Liver (tissue), 9 donors: ENCODE results near the gene BCL2. TPM values are rescaled to one million over a fixed set of nuclear protein-coding genes. Genes with fewer than 3 reads are reported as not detected.

ENCODE experiments used
- DNase-seq: peaks from one replicate; pipeline ENCODE4 v3.0.0-alpha.2; 2017; ENCODE audit warnings: low spot score
- H3K27ac ChIP-seq, 2 donors: one replicate each; pipeline ENCODE4 v1.7.0; 2013; ENCODE audit warnings: inconsistent platforms in 2 of 2, low read length in 2 of 2, control low read depth in 1 of 2, low read depth in 1 of 2, mild to moderate bottlenecking in 1 of 2
- H3K27me3 ChIP-seq, 4 donors: one replicate each; pipeline versions ENCODE4 v1.6.1 to v1.7.0; 2013; ENCODE audit warnings: low read length in 3 of 4, inconsistent platforms in 1 of 4, mild to moderate bottlenecking in 1 of 4, moderate library complexity in 1 of 4; ENCODE audit not compliant: control insufficient read depth in 4 of 4, insufficient read depth in 4 of 4
- H3K36me3 ChIP-seq, 4 donors: one replicate each; pipeline versions ENCODE4 v1.6.1 to v1.7.0; 2013; ENCODE audit warnings: low read length in 3 of 4, mild to moderate bottlenecking in 3 of 4, low read depth in 1 of 4, moderate library complexity in 1 of 4; ENCODE audit not compliant: control insufficient read depth in 4 of 4, insufficient read depth in 3 of 4
- H3K4me1 ChIP-seq, 4 donors: one replicate each; pipeline versions ENCODE4 v1.6.1 to v1.7.0; 2013; ENCODE audit warnings: low read length in 3 of 4, mild to moderate bottlenecking in 3 of 4, moderate library complexity in 1 of 4; ENCODE audit not compliant: control insufficient read depth in 4 of 4, insufficient read depth in 4 of 4
- H3K4me3 ChIP-seq, 3 donors: one replicate each; pipeline versions ENCODE4 v1.6.1 to v1.7.0; 2013; ENCODE audit warnings: low read length in 3 of 3, control low read depth in 1 of 3, low read depth in 1 of 3, mild to moderate bottlenecking in 1 of 3
- H3K9ac ChIP-seq, 2 donors: one replicate each; pipeline ENCODE4 v1.7.0; 2013; ENCODE audit warnings: low read length in 2 of 2, mild to moderate bottlenecking in 2 of 2, moderate library complexity in 2 of 2, control low read depth in 1 of 2, low read depth in 1 of 2
- H3K9me3 ChIP-seq, 4 donors: one replicate each; pipeline versions ENCODE4 v1.6.1 to v1.7.0; 2013; ENCODE audit warnings: low read length in 3 of 4; ENCODE audit not compliant: control insufficient read depth in 4 of 4
- EGR1 ChIP-seq, 2 donors: IDR thresholded peaks; 2 replicates each; pipeline ENCODE4 v1.6.1; 2016 to 2018; ENCODE audit warnings: antibody characterized with exemption in 2 of 2, low read depth in 2 of 2
- FOXA1 ChIP-seq: IDR thresholded peaks from 2 replicates; pipeline ENCODE4 v1.6.1; 2016; ENCODE audit warnings: antibody characterized with exemption
- FOXA2 ChIP-seq: IDR thresholded peaks from 2 replicates; pipeline ENCODE4 v1.6.1; 2016; ENCODE audit warnings: antibody characterized with exemption
- GABPA ChIP-seq, 2 donors: IDR thresholded peaks in 1 of 2; conservative IDR thresholded peaks in 1 of 2; 2 replicates each; pipeline ENCODE4 v1.6.1; 2016; ENCODE audit warnings: antibody characterized with exemption in 2 of 2, mild to moderate bottlenecking in 1 of 2, moderate library complexity in 1 of 2
- HNF4A ChIP-seq, 2 donors: conservative IDR thresholded peaks; 2 replicates each; pipeline ENCODE4 v1.6.1; 2016; ENCODE audit warnings: antibody characterized with exemption in 2 of 2, mild to moderate bottlenecking in 2 of 2
- HNF4G ChIP-seq: IDR thresholded peaks from 2 replicates; pipeline ENCODE4 v1.6.1; 2016; ENCODE audit warnings: antibody characterized with exemption
- JUND ChIP-seq, 2 donors: IDR thresholded peaks; 2 replicates each; pipeline ENCODE4 v1.6.1; 2016; ENCODE audit warnings: antibody characterized with exemption in 2 of 2
- MAX ChIP-seq: IDR thresholded peaks from 2 replicates; pipeline ENCODE4 v1.6.1; 2016; ENCODE audit warnings: antibody characterized with exemption
- NR2F2 ChIP-seq: IDR thresholded peaks from 2 replicates; pipeline ENCODE4 v1.6.1; 2016; ENCODE audit warnings: antibody characterized with exemption
- RAD21 ChIP-seq, 2 donors: IDR thresholded peaks; 2 replicates each; pipeline ENCODE4 v1.6.1; 2016; ENCODE audit warnings: antibody characterized with exemption in 2 of 2, mild to moderate bottlenecking in 2 of 2
- RXRA ChIP-seq, 2 donors: IDR thresholded peaks; 2 replicates each; pipeline ENCODE4 v1.6.1; 2017 to 2018; ENCODE audit warnings: antibody characterized with exemption in 2 of 2, mild to moderate bottlenecking in 1 of 2
- SP1 ChIP-seq: IDR thresholded peaks from 2 replicates; pipeline ENCODE4 v1.6.1; 2018; ENCODE audit warnings: antibody characterized with exemption, mild to moderate bottlenecking
- TAF1 ChIP-seq: conservative IDR thresholded peaks from 2 replicates; pipeline ENCODE4 v1.6.1; 2016; ENCODE audit warnings: antibody characterized with exemption, mild to moderate bottlenecking
- YY1 ChIP-seq: IDR thresholded peaks from 2 replicates; pipeline ENCODE4 v1.6.1; 2016; ENCODE audit warnings: antibody characterized with exemption, mild to moderate bottlenecking
- WGBS: extraction: QIAGEN DNeasy Blood & Tissue Kit; methylation state at CpG from one replicate; pipeline ENCODE4 v1.1.7; 2013; 5-methylcytosine and 5-hydroxymethylcytosine counted together
- polyA plus RNA-seq, 2 donors: library from polyadenylated mRNA; stranded (reverse) in 1 of 2; unstranded in 1 of 2; fragments of 200-250 nt in 1 of 2; fragments of >200 nt in 1 of 2; fragmentation: Nextera tagmentation in 1 of 2; extraction: Ambion mirVana in 1 of 2; gene quantifications; one replicate each; pipeline versions ENCODE4 v1.2.1 to v1.2.3, GENCODE V29; 2013 to 2015
- total RNA-seq, 2 donors: library from RNA; depleted of rRNA; stranded (reverse); fragments of >200 nt; gene quantifications; one replicate each; pipeline ENCODE4 v1.2.3, GENCODE V29; 2014
- TF ChIP-seq, protein P1 (sequence below): IDR thresholded peaks from 2 replicates; pipeline ENCODE4 v1.6.1; 2016; ENCODE audit warnings: antibody characterized with exemption
- TF ChIP-seq, protein P2 (sequence below): IDR thresholded peaks from 2 replicates; pipeline ENCODE4 v1.6.1; 2016; ENCODE audit warnings: antibody characterized with exemption, mild to moderate bottlenecking
- TF ChIP-seq, protein P3 (sequence below): fragments of 150-350 bp; IDR thresholded peaks from 2 replicates; pipeline ENCODE4 v1.5.1; 2017; ENCODE audit warnings: improper control_type of control experiment, low read depth, low read length; ENCODE audit not compliant: missing input control
- donor health status: healthy.
- donor health status: healthy.
- donor health status: healthy.
- donor health status: healthy.
- donor health status: healthy.

Gene BCL2
- total and polyA plus RNA-seq, 4 donors = 0.40 to 3.9 (median 1.4) TPM

- DNase-seq = no peak
- peaks cover 4 to 16% (median 9%) of the 10 kb centered on the region in 4 donors for H3K4me1 ChIP-seq
- 76% methylated on average over 11 of the region's 11 CpGs for WGBS
- H3K27me3 ChIP-seq = no peaks in the 10 kb centered on the region
- no peaks in the 10 kb centered on the region for H3K36me3 ChIP-seq
- H3K27ac ChIP-seq = no peak overlapping the region
- no peaks in the 10 kb centered on the region for H3K9me3 ChIP-seq
- no peak overlapping the region for H3K4me3 ChIP-seq
- TF ChIP-seq SP1 = no peak
- no peak for TF ChIP-seq RXRA (IDR thresholded peaks at IDR 0.05)
- no peak for TF ChIP-seq FOXA2
- TF ChIP-seq, protein P1, sequence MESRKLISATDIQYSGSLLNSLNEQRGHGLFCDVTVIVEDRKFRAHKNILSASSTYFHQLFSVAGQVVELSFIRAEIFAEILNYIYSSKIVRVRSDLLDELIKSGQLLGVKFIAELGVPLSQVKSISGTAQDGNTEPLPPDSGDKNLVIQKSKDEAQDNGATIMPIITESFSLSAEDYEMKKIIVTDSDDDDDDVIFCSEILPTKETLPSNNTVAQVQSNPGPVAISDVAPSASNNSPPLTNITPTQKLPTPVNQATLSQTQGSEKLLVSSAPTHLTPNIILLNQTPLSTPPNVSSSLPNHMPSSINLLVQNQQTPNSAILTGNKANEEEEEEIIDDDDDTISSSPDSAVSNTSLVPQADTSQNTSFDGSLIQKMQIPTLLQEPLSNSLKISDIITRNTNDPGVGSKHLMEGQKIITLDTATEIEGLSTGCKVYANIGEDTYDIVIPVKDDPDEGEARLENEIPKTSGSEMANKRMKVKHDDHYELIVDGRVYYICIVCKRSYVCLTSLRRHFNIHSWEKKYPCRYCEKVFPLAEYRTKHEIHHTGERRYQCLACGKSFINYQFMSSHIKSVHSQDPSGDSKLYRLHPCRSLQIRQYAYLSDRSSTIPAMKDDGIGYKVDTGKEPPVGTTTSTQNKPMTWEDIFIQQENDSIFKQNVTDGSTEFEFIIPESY = no peak
- TF ChIP-seq MAX = no peak
- TF ChIP-seq NR2F2 = no peak
- no peak for TF ChIP-seq HNF4G
- TF ChIP-seq YY1 = no peak
- no peak for TF ChIP-seq EGR1 (IDR thresholded peaks at IDR 0.05; ENCODE audit: low read depth in 2 of 2)
- no peak overlapping the region for H3K9ac ChIP-seq
Observed at GRCh38 chr18:63143330-63143771, 176.2 kb downstream of the BCL2 start.

GRCh38 chr18:63142594-63143225, 176.9 kb downstream of the BCL2 start:
- WGBS = 83% methylated on average over 9 of the region's 9 CpGs
- Histone ChIP-seq H3K9me3 (no peaks in the 10 kb centered on the region), H3K4me3 (no peak overlapping the region), H3K36me3 (no peaks in the 10 kb centered on the region), H3K4me1 (peaks cover 2 to 16% (median 6%) of the 10 kb centered on the region in 4 donors), H3K9ac (no peak overlapping the region), H3K27ac (no peak overlapping the region), H3K27me3 (no peaks in the 10 kb centered on the region)
- DNase-seq = no peak
- TF ChIP-seq SP1 (no peak), RXRA (IDR thresholded peaks at IDR 0.05) (no peak), YY1 (no peak), NR2F2 (no peak), RAD21 (IDR thresholded peaks at IDR 0.05) (no peak), FOXA1 (no peak), FOXA2 (no peak), TAF1 (no peak), MAX (no peak), HNF4A (conservative IDR thresholded peaks at IDR 0.05) (no peak), JUND (IDR thresholded peaks at IDR 0.05) (no peak), EGR1 (IDR thresholded peaks at IDR 0.05; ENCODE audit: low read depth in 2 of 2) (no peak), GABPA (IDR thresholded peaks at IDR 0.05 in 1 of 2, conservative IDR thresholded peaks at IDR 0.05 in 1 of 2) (no peak)
- TF ChIP-seq, protein P2, sequence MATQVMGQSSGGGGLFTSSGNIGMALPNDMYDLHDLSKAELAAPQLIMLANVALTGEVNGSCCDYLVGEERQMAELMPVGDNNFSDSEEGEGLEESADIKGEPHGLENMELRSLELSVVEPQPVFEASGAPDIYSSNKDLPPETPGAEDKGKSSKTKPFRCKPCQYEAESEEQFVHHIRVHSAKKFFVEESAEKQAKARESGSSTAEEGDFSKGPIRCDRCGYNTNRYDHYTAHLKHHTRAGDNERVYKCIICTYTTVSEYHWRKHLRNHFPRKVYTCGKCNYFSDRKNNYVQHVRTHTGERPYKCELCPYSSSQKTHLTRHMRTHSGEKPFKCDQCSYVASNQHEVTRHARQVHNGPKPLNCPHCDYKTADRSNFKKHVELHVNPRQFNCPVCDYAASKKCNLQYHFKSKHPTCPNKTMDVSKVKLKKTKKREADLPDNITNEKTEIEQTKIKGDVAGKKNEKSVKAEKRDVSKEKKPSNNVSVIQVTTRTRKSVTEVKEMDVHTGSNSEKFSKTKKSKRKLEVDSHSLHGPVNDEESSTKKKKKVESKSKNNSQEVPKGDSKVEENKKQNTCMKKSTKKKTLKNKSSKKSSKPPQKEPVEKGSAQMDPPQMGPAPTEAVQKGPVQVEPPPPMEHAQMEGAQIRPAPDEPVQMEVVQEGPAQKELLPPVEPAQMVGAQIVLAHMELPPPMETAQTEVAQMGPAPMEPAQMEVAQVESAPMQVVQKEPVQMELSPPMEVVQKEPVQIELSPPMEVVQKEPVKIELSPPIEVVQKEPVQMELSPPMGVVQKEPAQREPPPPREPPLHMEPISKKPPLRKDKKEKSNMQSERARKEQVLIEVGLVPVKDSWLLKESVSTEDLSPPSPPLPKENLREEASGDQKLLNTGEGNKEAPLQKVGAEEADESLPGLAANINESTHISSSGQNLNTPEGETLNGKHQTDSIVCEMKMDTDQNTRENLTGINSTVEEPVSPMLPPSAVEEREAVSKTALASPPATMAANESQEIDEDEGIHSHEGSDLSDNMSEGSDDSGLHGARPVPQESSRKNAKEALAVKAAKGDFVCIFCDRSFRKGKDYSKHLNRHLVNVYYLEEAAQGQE = no peak
- TF ChIP-seq, protein P3, sequence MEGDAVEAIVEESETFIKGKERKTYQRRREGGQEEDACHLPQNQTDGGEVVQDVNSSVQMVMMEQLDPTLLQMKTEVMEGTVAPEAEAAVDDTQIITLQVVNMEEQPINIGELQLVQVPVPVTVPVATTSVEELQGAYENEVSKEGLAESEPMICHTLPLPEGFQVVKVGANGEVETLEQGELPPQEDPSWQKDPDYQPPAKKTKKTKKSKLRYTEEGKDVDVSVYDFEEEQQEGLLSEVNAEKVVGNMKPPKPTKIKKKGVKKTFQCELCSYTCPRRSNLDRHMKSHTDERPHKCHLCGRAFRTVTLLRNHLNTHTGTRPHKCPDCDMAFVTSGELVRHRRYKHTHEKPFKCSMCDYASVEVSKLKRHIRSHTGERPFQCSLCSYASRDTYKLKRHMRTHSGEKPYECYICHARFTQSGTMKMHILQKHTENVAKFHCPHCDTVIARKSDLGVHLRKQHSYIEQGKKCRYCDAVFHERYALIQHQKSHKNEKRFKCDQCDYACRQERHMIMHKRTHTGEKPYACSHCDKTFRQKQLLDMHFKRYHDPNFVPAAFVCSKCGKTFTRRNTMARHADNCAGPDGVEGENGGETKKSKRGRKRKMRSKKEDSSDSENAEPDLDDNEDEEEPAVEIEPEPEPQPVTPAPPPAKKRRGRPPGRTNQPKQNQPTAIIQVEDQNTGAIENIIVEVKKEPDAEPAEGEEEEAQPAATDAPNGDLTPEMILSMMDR = no peak
